MG63 (cell line): ENCODE results near the gene PDIK1L. TPM values are rescaled to one million over a fixed set of nuclear protein-coding genes. Genes with fewer than 3 reads are reported as not detected.

ENCODE experiments used
- DNase-seq: peaks from one replicate; pipeline ENCODE4 v3.0.0-alpha.2; 2020
- H3K27me3 ChIP-seq: fragments of 250-450 bp; sonication (Bioruptor Pico); 2 replicates; pipeline ENCODE4 v1.5.1; 2020; ENCODE audit warnings: mild to moderate bottlenecking, moderate library complexity
- H3K36me3 ChIP-seq: fragments of 250-450 bp; sonication (Bioruptor Pico); 2 replicates; pipeline ENCODE4 v1.5.1; 2020; ENCODE audit warnings: mild to moderate bottlenecking, moderate library complexity
- H3K4me3 ChIP-seq: fragments of 250-450 bp; sonication (Bioruptor Pico); 2 replicates; pipeline ENCODE4 v1.5.1; 2020; ENCODE audit warnings: mild to moderate bottlenecking, moderate library complexity
- H3K9me3 ChIP-seq: fragments of 250-450 bp; sonication (Bioruptor Pico); 2 replicates; pipeline ENCODE4 v1.5.1; 2020; ENCODE audit warnings: mild to moderate bottlenecking, moderate library complexity
- total RNA-seq: library from RNA; depleted of rRNA; stranded (reverse); fragments of >200 nt; shearing (Covaris generic); gene quantifications from 2 replicates; pipeline ENCODE4 v1.2.3, GENCODE V29; 2014; ENCODE audit warnings: low replicate concordance; rRNA removed

Gene PDIK1L
- 2.4 and 10.4 TPM in 2 replicates for total RNA-seq

- DNase-seq: peak; percentile 93
- Histone ChIP-seq H3K36me3 (peaks cover 15% of the 10 kb centered on the region), H3K4me3 (peak within 1 kb of the TSS; percentile 95), H3K9me3 (no peaks in the 10 kb centered on the region), H3K27me3 (no peaks in the 10 kb centered on the region)
These were observed at the start of gene PDIK1L for GRCh38 chr1:26111530-26112406. Gene PDIK1L, plus strand, starts transcription at chr1:26111824. Its CDS starts 2,485 bp downstream, at chr1:26114309.

GRCh38 chr1:26064553-26064952 is 47.1 kb upstream of the PDIK1L start:
- Histone ChIP-seq H3K27me3 (no peaks in the 10 kb centered on the region), H3K36me3 (no peaks in the 10 kb centered on the region), H3K9me3 (no peaks in the 10 kb centered on the region), H3K4me3 (no peak overlapping the region)
- no peak for DNase-seq

GRCh38 chr1:26066160-26066559 is 45.5 kb upstream of the PDIK1L start:
- Histone ChIP-seq H3K27me3 (no peaks in the 10 kb centered on the region), H3K4me3 (no peak overlapping the region), H3K36me3 (no peaks in the 10 kb centered on the region), H3K9me3 (no peaks in the 10 kb centered on the region)
- no peak for DNase-seq

GRCh38 chr1:26066857-26067256 is 44.8 kb upstream of the PDIK1L start:
- DNase-seq: no peak
- H3K27me3 ChIP-seq: no peaks in the 10 kb centered on the region
- no peaks in the 10 kb centered on the region for H3K9me3 ChIP-seq
- H3K36me3 ChIP-seq: no peaks in the 10 kb centered on the region
- H3K4me3 ChIP-seq: no peak overlapping the region

GRCh38 chr1:26067432-26067911 is 44.2 kb upstream of the PDIK1L start, which contains the start of gene TRIM63:
Gene TRIM63, minus strand, starts transcription at chr1:26067630. Its CDS starts 136 bp downstream, at chr1:26067494.
- no peak for DNase-seq
- Histone ChIP-seq H3K4me3 (no peak within 1 kb of the TSS), H3K27me3 (no peaks in the 10 kb centered on the region), H3K9me3 (no peaks in the 10 kb centered on the region), H3K36me3 (no peaks in the 10 kb centered on the region)

GRCh38 chr1:26069941-26070295 is 41.7 kb upstream of the PDIK1L start:
- Histone ChIP-seq H3K9me3 (no peaks in the 10 kb centered on the region), H3K27me3 (no peaks in the 10 kb centered on the region), H3K4me3 (no peak overlapping the region), H3K36me3 (no peaks in the 10 kb centered on the region)
- no peak for DNase-seq

GRCh38 chr1:26070296-26070962 is 41.2 kb upstream of the PDIK1L start:
- H3K9me3 ChIP-seq: no peaks in the 10 kb centered on the region
- H3K4me3 ChIP-seq: no peak overlapping the region
- no peak for DNase-seq
- H3K27me3 ChIP-seq: no peaks in the 10 kb centered on the region
- H3K36me3 ChIP-seq: no peaks in the 10 kb centered on the region

- no peaks in the 10 kb centered on the region for H3K9me3 ChIP-seq
- H3K27me3 ChIP-seq: no peaks in the 10 kb centered on the region
- DNase-seq: no peak
- H3K4me3 ChIP-seq: no peak overlapping the region
- no peaks in the 10 kb centered on the region for H3K36me3 ChIP-seq
These were observed 40.7 kb upstream of the PDIK1L start for GRCh38 chr1:26070963-26071342.

GRCh38 chr1:26072305-26072704 is 39.3 kb upstream of the PDIK1L start:
- Histone ChIP-seq H3K27me3 (no peaks in the 10 kb centered on the region), H3K4me3 (no peak overlapping the region), H3K9me3 (no peaks in the 10 kb centered on the region), H3K36me3 (no peaks in the 10 kb centered on the region)
- peak; percentile 51 for DNase-seq

GRCh38 chr1:26075421-26076144 is 36.0 kb upstream of the PDIK1L start:
- Histone ChIP-seq H3K27me3 (no peaks in the 10 kb centered on the region), H3K36me3 (no peaks in the 10 kb centered on the region), H3K9me3 (no peaks in the 10 kb centered on the region), H3K4me3 (no peak overlapping the region)
- DNase-seq: no peak

- Histone ChIP-seq H3K36me3 (no peaks in the 10 kb centered on the region), H3K9me3 (no peaks in the 10 kb centered on the region)
- DNase-seq: no peak
These were observed 34.1 kb upstream of the PDIK1L start for GRCh38 chr1:26077524-26077923.

GRCh38 chr1:26078286-26079177 is 33.1 kb upstream of the PDIK1L start:
- DNase-seq: no peak
- Histone ChIP-seq H3K4me3 (no peak overlapping the region), H3K27me3 (no peaks in the 10 kb centered on the region), H3K36me3 (no peaks in the 10 kb centered on the region), H3K9me3 (no peaks in the 10 kb centered on the region)

More at GRCh38 chr1:26077524-26077923, 34.1 kb upstream of the PDIK1L start:
- H3K27me3 ChIP-seq: no peaks in the 10 kb centered on the region
- H3K4me3 ChIP-seq: no peak overlapping the region

- no peaks in the 10 kb centered on the region for H3K36me3 ChIP-seq
- H3K27me3 ChIP-seq: no peaks in the 10 kb centered on the region
- no peak overlapping the region for H3K4me3 ChIP-seq
- DNase-seq: no peak
- H3K9me3 ChIP-seq: no peaks in the 10 kb centered on the region
These were observed 32.5 kb upstream of the PDIK1L start for GRCh38 chr1:26079178-26079563.

GRCh38 chr1:26079960-26080814 is 31.4 kb upstream of the PDIK1L start:
- Histone ChIP-seq H3K36me3 (no peaks in the 10 kb centered on the region), H3K27me3 (no peaks in the 10 kb centered on the region), H3K9me3 (no peaks in the 10 kb centered on the region), H3K4me3 (no peak overlapping the region)
- DNase-seq: no peak

GRCh38 chr1:26081267-26082019 is 30.2 kb upstream of the PDIK1L start:
- H3K36me3 ChIP-seq: no peaks in the 10 kb centered on the region
- DNase-seq: no peak
- no peaks in the 10 kb centered on the region for H3K27me3 ChIP-seq
- H3K9me3 ChIP-seq: no peaks in the 10 kb centered on the region
- no peak overlapping the region for H3K4me3 ChIP-seq
